ENCODE results near the gene ROMO1.
"Not testable (repeated sequence)": the region's sequence is repeated elsewhere in the genome, so short reads cannot be mapped to it uniquely, and the experiment has no call there.

ROMO1 gene

DNA sequence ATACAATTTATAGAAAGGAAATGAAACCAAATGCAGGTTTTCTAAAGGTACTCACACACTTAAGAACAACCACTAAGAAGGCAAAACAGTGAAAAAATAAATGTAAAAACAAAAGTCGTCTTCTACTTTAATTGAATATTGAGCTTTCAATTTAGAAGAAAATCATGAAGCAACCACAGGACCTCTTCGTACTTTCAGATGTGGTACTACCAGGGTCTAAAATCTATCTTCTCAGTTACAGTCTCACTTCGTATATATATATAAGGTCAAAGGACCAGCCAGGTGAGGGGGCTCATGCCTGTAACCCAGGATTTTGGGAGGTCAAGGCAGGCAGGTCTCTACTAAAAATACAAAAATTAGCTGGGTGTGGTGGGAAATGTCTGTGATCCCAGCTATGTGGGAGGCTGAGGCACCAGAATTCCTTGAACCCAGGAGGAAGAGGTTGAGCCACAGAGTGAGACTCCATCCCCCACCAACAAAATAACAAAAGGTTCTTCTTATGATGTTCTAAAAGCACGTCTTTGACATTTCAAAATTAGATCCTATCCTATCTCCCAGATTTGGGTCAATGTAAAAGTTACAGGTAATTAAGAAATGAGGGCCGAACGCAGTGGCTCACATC is 12.5 kb downstream of the ROMO1 start:
- Histone ChIP-seq H3K4me3 (ENCODE audit: low read depth in 1 of 2, low read length in 2 of 2) (no peak overlapping the region), H3K36me3 (ENCODE audit: control insufficient read depth in 1 of 2, insufficient read depth in 2 of 2, low read length in 2 of 2) (peaks cover 63 to 74% of the 10 kb centered on the region in 2 donors), H3K9me3 (ENCODE audit: control insufficient read depth in 1 of 2, low read length in 2 of 2) (no peaks in the 10 kb centered on the region), H3K27me3 (ENCODE audit: low read depth, low read length) (no peaks in the 10 kb centered on the region), H3K27ac (ENCODE audit: low read length) (no peak overlapping the region), H3K4me1 (ENCODE audit: control insufficient read depth in 1 of 2, insufficient read depth in 2 of 2, low read length in 2 of 2) (peaks cover 0 to 24% of the 10 kb centered on the region in 2 donors)

DNA sequence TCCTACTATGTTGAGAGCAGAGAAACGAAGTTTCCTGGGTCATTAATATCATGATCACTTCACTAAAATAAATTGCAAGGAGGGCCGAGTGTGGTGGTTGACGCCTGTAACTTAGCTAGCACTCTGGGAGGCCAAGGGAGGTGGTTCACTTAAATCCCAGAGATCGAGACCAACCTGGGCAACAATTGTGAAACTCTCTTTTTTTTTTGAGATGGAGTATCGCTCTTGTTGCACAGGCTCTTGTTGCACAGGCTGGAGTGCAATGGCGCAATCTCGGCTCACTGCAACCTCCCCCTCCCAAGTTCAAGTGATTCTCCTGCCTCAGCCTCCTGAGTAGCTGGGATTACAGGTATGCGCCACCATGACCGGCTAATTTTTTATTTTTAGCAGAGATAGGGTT is 13.9 kb downstream of the ROMO1 start:
- H3K4me3 ChIP-seq (ENCODE audit: low read depth in 1 of 2, low read length in 2 of 2); H3K27me3 ChIP-seq (ENCODE audit: low read depth, low read length); H3K9me3 ChIP-seq (ENCODE audit: control insufficient read depth in 1 of 2, low read length in 2 of 2); H3K27ac ChIP-seq (ENCODE audit: low read length): not testable (repeated sequence)
- Histone ChIP-seq H3K4me1 (ENCODE audit: control insufficient read depth in 1 of 2, insufficient read depth in 2 of 2, low read length in 2 of 2) (peaks cover 0 to 24% of the 10 kb centered on the region in 2 donors), H3K36me3 (ENCODE audit: control insufficient read depth in 1 of 2, insufficient read depth in 2 of 2, low read length in 2 of 2) (peaks cover 67 to 80% of the 10 kb centered on the region in 2 donors)

DNA sequence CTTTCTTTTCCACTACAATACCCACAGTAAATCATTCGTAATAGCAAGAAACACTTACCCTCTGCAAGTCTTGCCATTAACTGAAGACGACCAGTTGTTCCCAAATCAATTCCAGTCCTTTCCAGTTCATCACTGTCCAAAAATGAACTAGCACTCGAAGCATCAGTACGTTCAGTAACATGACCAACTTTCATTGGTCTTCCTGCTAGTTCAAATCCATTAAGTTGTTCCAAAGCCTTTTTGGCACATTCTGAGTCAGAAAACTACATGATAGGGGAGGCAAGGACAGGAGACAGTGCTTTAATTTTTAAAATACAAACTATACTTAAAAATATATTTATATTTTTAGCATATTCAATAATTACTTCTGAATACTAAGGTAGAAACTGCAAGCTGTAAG is 14.9 kb downstream of the ROMO1 start:
- Histone ChIP-seq H3K36me3 (ENCODE audit: control insufficient read depth in 1 of 2, insufficient read depth in 2 of 2, low read length in 2 of 2) (peaks cover 75 to 78% of the 10 kb centered on the region in 2 donors), H3K9me3 (ENCODE audit: control insufficient read depth in 1 of 2, low read length in 2 of 2) (no peaks in the 10 kb centered on the region), H3K4me1 (ENCODE audit: control insufficient read depth in 1 of 2, insufficient read depth in 2 of 2, low read length in 2 of 2) (peaks cover 0 to 27% of the 10 kb centered on the region in 2 donors), H3K27ac (ENCODE audit: low read length) (no peak overlapping the region), H3K4me3 (ENCODE audit: low read depth in 1 of 2, low read length in 2 of 2) (no peak overlapping the region), H3K27me3 (ENCODE audit: low read depth, low read length) (no peaks in the 10 kb centered on the region)

DNA sequence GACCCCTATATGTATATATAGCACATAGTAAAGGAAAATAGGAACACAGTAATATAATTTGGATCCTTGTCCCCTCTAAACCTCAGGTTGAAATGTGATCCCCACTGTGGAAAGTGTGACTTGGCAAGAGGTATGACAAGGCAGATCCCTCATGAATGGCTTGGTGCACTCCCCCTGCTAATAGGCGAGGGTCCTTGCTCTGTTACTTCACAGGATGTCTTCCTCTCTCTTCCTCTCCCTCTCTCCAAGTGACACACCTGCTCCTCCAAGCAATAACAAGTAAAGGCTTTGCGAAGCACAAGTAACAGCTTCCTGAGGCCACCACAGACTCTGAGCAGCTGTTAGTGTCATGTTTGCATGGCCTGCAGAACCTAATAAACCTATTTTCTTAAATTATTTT is 16.4 kb downstream of the ROMO1 start:
- no peak overlapping the region for H3K4me3 ChIP-seq (ENCODE audit: low read depth in 1 of 2, low read length in 2 of 2)
- no peaks in the 10 kb centered on the region for H3K27me3 ChIP-seq (ENCODE audit: low read depth, low read length)
- H3K36me3 ChIP-seq (ENCODE audit: control insufficient read depth in 1 of 2, insufficient read depth in 2 of 2, low read length in 2 of 2), result peaks cover 75 to 77% of the 10 kb centered on the region in 2 donors
- no peaks in the 10 kb centered on the region for H3K9me3 ChIP-seq (ENCODE audit: control insufficient read depth in 1 of 2, low read length in 2 of 2)
- H3K4me1 ChIP-seq (ENCODE audit: control insufficient read depth in 1 of 2, insufficient read depth in 2 of 2, low read length in 2 of 2), result peaks cover 0 to 14% of the 10 kb centered on the region in 2 donors
- no peak overlapping the region for H3K27ac ChIP-seq (ENCODE audit: low read length)

DNA sequence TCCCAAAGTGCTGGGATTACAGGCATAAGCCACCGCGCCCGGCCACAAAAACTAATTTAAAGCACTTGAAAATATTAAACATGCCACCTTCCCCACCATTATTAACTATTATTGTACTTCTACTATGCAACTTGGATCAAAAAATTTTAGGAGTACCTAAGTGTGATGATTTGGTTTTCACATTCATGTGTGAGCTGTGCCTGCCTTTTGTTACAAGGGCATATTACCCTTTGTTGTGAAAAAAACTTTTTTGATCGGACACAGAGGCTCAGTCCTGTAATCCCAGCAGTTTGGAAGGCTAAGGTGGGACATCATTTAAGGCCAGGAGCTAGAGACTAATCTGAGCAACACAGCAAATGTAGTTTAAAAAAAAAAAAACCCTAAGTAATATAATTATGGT is 17.1 kb downstream of the ROMO1 start:
- peaks cover 0 to 14% of the 10 kb centered on the region in 2 donors for H3K4me1 ChIP-seq (ENCODE audit: control insufficient read depth in 1 of 2, insufficient read depth in 2 of 2, low read length in 2 of 2)
- no peaks in the 10 kb centered on the region for H3K9me3 ChIP-seq (ENCODE audit: control insufficient read depth in 1 of 2, low read length in 2 of 2)
- H3K36me3 ChIP-seq (ENCODE audit: control insufficient read depth in 1 of 2, insufficient read depth in 2 of 2, low read length in 2 of 2), result peaks cover 73 to 83% of the 10 kb centered on the region in 2 donors
- H3K27ac ChIP-seq (ENCODE audit: low read length), result no peak overlapping the region
- H3K4me3 ChIP-seq (ENCODE audit: low read depth in 1 of 2, low read length in 2 of 2), result no peak overlapping the region
- H3K27me3 ChIP-seq (ENCODE audit: low read depth, low read length), result no peaks in the 10 kb centered on the region

DNA sequence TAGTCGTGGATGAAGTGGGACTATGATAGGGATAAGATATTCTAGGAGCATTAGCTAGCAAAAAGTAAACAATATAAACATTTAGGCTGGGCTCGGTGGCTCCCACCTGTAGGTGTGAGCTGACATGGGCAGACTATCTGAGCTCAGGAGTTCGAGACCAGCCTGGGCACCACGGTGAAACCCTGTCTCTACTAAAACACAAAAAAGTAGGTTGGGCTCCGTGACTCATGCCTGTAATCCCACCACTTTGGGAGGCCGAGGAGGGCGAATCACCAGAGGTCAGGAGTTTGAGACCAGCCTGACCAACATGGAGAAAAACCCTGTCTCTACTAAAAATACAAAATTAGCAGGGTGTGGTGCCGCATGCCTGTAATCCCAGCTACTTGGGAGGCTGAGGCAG is 19.1 kb downstream of the ROMO1 start:
- H3K27ac ChIP-seq (ENCODE audit: low read length); H3K27me3 ChIP-seq (ENCODE audit: low read depth, low read length); H3K4me1 ChIP-seq (ENCODE audit: control insufficient read depth in 1 of 2, insufficient read depth in 2 of 2, low read length in 2 of 2); H3K4me3 ChIP-seq (ENCODE audit: low read depth in 1 of 2, low read length in 2 of 2); H3K9me3 ChIP-seq (ENCODE audit: control insufficient read depth in 1 of 2, low read length in 2 of 2): not testable (repeated sequence)
- peaks cover 75 to 82% of the 10 kb centered on the region in 2 donors for H3K36me3 ChIP-seq (ENCODE audit: control insufficient read depth in 1 of 2, insufficient read depth in 2 of 2, low read length in 2 of 2)

DNA sequence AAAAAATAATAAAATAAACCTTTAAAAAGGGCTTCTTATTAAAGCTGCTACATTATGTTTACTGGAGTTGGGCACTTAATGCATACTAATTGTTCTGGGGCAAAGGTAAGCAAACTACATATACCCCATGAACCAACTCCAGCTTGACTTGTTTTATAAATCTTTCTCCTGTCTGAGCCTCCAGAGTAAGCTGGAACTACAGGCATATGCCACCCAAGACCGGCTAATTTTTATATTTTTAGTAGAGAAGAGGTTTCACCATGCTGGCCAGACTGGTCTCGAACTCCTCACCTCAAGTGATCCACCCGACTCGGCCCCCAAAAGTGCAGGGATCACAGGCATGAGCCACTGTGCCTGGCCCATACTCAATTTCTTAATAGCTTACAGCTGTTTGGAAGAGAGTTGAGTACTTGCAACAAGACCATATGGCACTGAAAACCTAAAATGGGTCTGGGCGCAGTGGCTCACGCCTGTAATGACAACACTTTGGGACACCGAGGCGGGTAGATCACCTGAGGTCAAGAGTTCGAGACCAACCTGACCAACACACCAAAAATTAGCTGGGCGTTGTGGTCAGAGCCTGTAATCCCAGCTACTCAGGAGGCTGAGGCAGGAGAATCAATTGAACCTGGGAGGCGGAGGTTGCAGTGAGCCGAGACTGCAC is 19.9 kb downstream of the ROMO1 start:
- no peaks in the 10 kb centered on the region for H3K27me3 ChIP-seq (ENCODE audit: low read depth, low read length)
- H3K36me3 ChIP-seq (ENCODE audit: control insufficient read depth in 1 of 2, insufficient read depth in 2 of 2, low read length in 2 of 2), result peaks cover 70 to 82% of the 10 kb centered on the region in 2 donors
- H3K4me1 ChIP-seq (ENCODE audit: control insufficient read depth in 1 of 2, insufficient read depth in 2 of 2, low read length in 2 of 2), result peaks cover 0 to 9% of the 10 kb centered on the region in 2 donors
- no peak overlapping the region for H3K4me3 ChIP-seq (ENCODE audit: low read depth in 1 of 2, low read length in 2 of 2)
- H3K9me3 ChIP-seq (ENCODE audit: control insufficient read depth in 1 of 2, low read length in 2 of 2), result no peaks in the 10 kb centered on the region
- H3K27ac ChIP-seq (ENCODE audit: low read length), result no peak overlapping the region

DNA sequence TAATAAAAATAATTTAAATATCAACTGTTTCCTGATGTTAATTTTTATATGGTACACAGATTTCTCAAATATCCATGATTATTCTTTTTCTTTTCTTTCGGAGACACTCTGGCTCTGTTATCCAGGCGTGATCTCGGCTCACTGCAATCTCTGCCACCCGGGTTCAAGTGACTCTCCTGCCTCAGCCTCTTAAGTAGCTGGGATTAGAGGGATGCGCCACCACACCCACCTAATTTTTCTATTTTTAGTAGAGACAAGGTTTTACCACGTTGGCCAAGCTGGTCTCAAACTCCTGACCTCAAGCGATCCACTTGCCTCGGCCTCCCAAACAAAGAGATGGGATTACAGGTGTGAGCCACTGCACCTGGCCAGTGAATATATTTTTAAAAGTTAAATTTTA is 20.5 kb downstream of the ROMO1 start:
- Histone ChIP-seq H3K27me3 (ENCODE audit: low read depth, low read length) (no peaks in the 10 kb centered on the region), H3K4me1 (ENCODE audit: control insufficient read depth in 1 of 2, insufficient read depth in 2 of 2, low read length in 2 of 2) (peaks cover 0 to 9% of the 10 kb centered on the region in 2 donors), H3K27ac (ENCODE audit: low read length) (no peak overlapping the region), H3K4me3 (ENCODE audit: low read depth in 1 of 2, low read length in 2 of 2) (no peak overlapping the region), H3K9me3 (ENCODE audit: control insufficient read depth in 1 of 2, low read length in 2 of 2) (no peaks in the 10 kb centered on the region), H3K36me3 (ENCODE audit: control insufficient read depth in 1 of 2, insufficient read depth in 2 of 2, low read length in 2 of 2) (peaks cover 71 to 87% of the 10 kb centered on the region in 2 donors)

DNA sequence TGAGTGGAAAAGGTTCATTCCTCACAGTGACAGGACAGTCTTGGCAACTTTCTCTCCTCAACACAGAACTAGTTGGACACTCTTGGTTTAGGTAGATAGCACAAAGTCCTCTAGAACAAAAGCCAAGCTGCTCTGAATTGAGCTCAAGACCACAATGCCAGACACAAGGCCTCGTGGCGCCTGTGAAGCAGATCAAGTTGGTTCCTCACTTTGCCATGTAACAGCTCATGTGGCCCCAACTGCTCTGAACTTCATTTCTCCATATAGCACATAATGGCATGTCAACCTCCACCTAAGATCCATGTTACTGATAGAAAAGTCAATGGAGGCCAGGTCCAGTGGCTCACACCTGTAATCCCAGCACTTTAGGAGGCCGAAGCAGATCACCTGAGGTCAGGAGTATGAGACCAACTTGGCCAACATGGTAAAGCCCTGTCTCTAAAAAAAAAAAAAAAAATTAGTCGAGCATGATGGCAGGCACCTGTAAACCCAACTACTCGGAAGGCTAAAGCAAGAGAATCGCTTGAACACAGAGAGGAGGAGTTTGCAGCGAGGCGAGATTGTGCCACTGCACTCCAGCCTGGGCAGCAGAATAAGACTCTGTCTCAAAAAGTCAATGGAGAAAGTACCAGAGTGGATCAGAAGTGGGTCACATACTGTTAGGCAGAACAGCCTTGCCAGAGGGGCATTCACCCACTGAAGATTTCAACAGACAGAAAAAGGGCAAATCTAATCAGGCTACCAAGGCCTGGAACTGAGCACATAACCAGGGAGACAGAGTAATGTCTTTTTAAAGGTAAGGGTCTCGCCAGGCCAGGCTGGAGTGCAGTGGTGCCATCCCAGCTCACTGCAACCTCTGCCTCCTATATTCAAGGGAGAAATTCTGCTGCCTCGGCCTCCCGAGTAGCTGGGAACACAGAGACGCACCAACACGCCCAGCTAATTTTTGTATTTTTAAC is 21.2 kb downstream of the ROMO1 start:
- Histone ChIP-seq H3K27ac (ENCODE audit: low read length) (no peak overlapping the region), H3K36me3 (ENCODE audit: control insufficient read depth in 1 of 2, insufficient read depth in 2 of 2, low read length in 2 of 2) (peaks cover 67 to 86% of the 10 kb centered on the region in 2 donors), H3K4me3 (ENCODE audit: low read depth in 1 of 2, low read length in 2 of 2) (no peak overlapping the region), H3K4me1 (ENCODE audit: control insufficient read depth in 1 of 2, insufficient read depth in 2 of 2, low read length in 2 of 2) (peaks cover 0 to 4% of the 10 kb centered on the region in 2 donors), H3K27me3 (ENCODE audit: low read depth, low read length) (no peaks in the 10 kb centered on the region), H3K9me3 (ENCODE audit: control insufficient read depth in 1 of 2, low read length in 2 of 2) (no peaks in the 10 kb centered on the region)

DNA sequence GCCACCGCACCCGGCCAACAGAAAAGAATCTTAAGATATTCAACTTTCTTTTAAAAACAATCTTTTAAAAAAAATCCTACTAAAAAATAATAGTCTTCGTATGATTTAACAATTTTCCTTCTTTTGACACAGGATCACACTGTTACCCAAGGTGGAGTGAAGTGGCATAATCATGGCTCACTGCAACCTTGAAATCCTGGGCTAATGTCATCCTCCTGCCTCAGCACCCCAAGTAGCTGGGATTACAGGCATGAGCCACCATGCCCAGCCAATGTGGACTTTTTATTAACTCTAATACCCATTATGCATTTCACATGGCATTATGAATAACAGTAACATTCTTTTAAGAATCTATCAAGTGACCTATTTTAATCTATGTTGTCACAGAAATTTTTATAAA is 22.0 kb downstream of the ROMO1 start:
- Histone ChIP-seq H3K27ac (ENCODE audit: low read length) (no peak overlapping the region), H3K27me3 (ENCODE audit: low read depth, low read length) (no peaks in the 10 kb centered on the region), H3K36me3 (ENCODE audit: control insufficient read depth in 1 of 2, insufficient read depth in 2 of 2, low read length in 2 of 2) (peaks cover 65 to 88% of the 10 kb centered on the region in 2 donors), H3K4me3 (ENCODE audit: low read depth in 1 of 2, low read length in 2 of 2) (no peak overlapping the region), H3K4me1 (ENCODE audit: control insufficient read depth in 1 of 2, insufficient read depth in 2 of 2, low read length in 2 of 2) (peaks cover 0 to 4% of the 10 kb centered on the region in 2 donors), H3K9me3 (ENCODE audit: control insufficient read depth in 1 of 2, low read length in 2 of 2) (no peaks in the 10 kb centered on the region)

DNA sequence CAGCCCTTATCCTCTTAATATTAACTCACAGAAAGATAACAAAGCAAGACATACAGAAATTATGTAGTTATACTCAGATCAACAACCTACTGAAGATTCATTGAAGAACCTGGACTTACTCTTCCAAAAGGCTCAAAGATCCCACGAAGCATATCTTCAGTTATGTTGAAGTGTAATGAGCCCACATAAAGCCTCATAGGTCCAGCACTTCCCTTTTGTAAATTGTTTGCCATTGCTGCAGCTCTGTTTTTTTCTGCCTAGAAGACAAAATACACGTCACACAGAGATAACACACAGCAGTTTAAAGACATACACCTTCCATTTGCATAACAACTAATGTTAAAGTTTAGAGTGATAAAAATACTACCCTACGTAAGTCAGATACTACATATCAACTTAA is 22.4 kb downstream of the ROMO1 start:
- Histone ChIP-seq H3K9me3 (ENCODE audit: control insufficient read depth in 1 of 2, low read length in 2 of 2) (no peaks in the 10 kb centered on the region), H3K36me3 (ENCODE audit: control insufficient read depth in 1 of 2, insufficient read depth in 2 of 2, low read length in 2 of 2) (peaks cover 65 to 89% of the 10 kb centered on the region in 2 donors), H3K27me3 (ENCODE audit: low read depth, low read length) (no peaks in the 10 kb centered on the region), H3K27ac (ENCODE audit: low read length) (no peak overlapping the region), H3K4me3 (ENCODE audit: low read depth in 1 of 2, low read length in 2 of 2) (no peak overlapping the region), H3K4me1 (ENCODE audit: control insufficient read depth in 1 of 2, insufficient read depth in 2 of 2, low read length in 2 of 2) (peaks cover 0 to 4% of the 10 kb centered on the region in 2 donors)

All from muscle layer of duodenum (tissue), 2 donors.